ENCODE measurements around the gene ANKRD6. TPM values are rescaled to one million over a fixed set of nuclear protein-coding genes. Genes with fewer than 3 reads are reported as not detected.

ANKRD6 gene
- total and polyA plus RNA-seq, 2 donors (not counting 3 experiments of a cell fraction or from before 2014, with no cell fraction given), result 3.4 to 9.6 TPM

DNA sequence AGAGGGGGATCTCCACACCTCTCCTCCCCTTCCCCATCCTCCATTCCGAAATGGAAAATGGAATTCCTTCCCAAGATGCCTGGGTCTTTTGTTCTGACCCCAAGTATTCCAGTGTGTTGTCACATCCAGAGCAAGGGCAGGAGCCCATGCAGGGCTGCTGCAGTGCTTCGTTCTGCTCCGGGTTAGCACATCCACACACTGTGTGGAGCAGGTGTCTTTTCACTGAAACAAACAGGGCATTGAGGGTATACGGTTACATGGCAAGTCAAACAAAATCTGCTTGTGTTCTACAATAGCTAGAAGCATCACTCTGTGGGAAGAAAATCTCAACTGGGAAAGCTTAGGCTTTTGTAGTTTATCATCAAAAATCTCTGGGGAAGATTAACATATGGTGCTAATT lies 148.7 kb downstream of the ANKRD6 start:
- CTCF ChIA-PET, result no interaction called here

DNA sequence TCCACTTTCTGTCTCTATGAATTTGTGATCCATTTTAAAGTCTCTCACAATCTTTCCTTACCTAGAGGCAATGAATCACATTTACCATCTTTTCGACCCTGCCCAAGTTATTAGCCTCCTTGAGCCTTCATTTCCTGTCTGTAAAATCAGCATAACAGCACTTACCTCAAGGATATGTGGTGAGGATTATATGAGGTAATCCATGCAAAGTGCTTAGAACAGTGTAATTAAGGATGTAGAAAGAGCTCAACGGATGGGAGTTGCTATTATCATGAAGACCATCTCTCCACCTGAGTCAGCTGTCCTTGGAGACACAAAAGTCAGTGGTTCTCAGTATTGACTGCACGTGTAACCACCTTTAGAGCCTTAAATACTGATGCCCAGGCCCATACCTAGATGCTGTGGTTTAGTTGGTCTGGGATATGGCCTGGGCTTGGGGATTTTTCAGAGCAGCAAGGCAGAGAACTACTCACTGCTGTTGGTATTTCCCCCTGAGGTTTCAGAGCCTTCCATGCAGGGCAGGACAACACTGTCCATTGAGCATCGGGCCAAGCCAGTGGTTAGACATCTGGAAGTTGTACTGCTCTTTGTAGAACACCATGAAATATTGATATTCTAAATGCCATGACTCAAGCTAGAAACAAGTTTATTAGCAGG lies 149.8 kb downstream of the ANKRD6 start:
- dilution Hi-C loops (cut with MboI; ENCODE audit: extremely low pct_ligation_motif_present, low sequenced_read_pairs), result no loop called here

More for the DNA sequence above, 148.7 kb downstream of the ANKRD6 start:
- TF ChIP-seq, protein P1, sequence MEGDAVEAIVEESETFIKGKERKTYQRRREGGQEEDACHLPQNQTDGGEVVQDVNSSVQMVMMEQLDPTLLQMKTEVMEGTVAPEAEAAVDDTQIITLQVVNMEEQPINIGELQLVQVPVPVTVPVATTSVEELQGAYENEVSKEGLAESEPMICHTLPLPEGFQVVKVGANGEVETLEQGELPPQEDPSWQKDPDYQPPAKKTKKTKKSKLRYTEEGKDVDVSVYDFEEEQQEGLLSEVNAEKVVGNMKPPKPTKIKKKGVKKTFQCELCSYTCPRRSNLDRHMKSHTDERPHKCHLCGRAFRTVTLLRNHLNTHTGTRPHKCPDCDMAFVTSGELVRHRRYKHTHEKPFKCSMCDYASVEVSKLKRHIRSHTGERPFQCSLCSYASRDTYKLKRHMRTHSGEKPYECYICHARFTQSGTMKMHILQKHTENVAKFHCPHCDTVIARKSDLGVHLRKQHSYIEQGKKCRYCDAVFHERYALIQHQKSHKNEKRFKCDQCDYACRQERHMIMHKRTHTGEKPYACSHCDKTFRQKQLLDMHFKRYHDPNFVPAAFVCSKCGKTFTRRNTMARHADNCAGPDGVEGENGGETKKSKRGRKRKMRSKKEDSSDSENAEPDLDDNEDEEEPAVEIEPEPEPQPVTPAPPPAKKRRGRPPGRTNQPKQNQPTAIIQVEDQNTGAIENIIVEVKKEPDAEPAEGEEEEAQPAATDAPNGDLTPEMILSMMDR (IDR thresholded peaks at IDR 0.05; ENCODE audit: extremely low read depth in 1 of 2, insufficient read depth in 1 of 2, low read depth in 1 of 2, low read length in 2 of 2), result no peak
- TF ChIP-seq JUN (IDR thresholded peaks at IDR 0.05; ENCODE audit: borderline replicate concordance, insufficient read depth, insufficient read length, low read depth), result no peak
- no peak for TF ChIP-seq FOS (IDR thresholded peaks at IDR 0.05; ENCODE audit: borderline replicate concordance, insufficient read depth, low read length)
- TF ChIP-seq EZH2 (IDR thresholded peaks at IDR 0.05; ENCODE audit: borderline replicate concordance, low read depth, low read length, severe bottlenecking), result no peak
- H2AFZ ChIP-seq (ENCODE audit: low read depth, low read length), result no peak overlapping the region
- H3K9ac ChIP-seq (replicated peaks; ENCODE audit: extremely low read depth, insufficient read depth, low read length), result no peak overlapping the region
- H3K27ac ChIP-seq (ENCODE audit: insufficient read depth, low read depth, low read length), result no peak overlapping the region
- POLR2A ChIA-PET, result no interaction called here
- H3K9me3 ChIP-seq (replicated peaks; ENCODE audit: control insufficient read depth, insufficient read depth, low read length), result no peaks in the 10 kb centered on the region
- H3K36me3 ChIP-seq (ENCODE audit: control insufficient read depth in 2 of 2, extremely low read depth in 1 of 2, insufficient read depth in 2 of 2, low read length in 2 of 2), result no peaks in the 10 kb centered on the region
- H3K27me3 ChIP-seq (ENCODE audit: control insufficient read depth in 2 of 2, insufficient read depth in 2 of 2, low read length in 2 of 2), result no peaks in the 10 kb centered on the region
- DNase-seq (ENCODE audit: low read depth, low spot score) (no peak), FAIRE-seq (no peak)
- no peaks in the 10 kb centered on the region for H3K79me2 ChIP-seq (ENCODE audit: control insufficient read depth, insufficient read depth, low read length)
- BruUV-seq (replicated peaks), result no TSS peak
- H3K4me1 ChIP-seq (ENCODE audit: control insufficient read depth, extremely low read depth, insufficient read depth, low read length), result no peaks in the 10 kb centered on the region
- dilution Hi-C loops (cut with MboI; ENCODE audit: extremely low pct_ligation_motif_present, low sequenced_read_pairs), result no loop called here
- intact Hi-C loops (cut with micrococcal nuclease), result no loop called here
- no peak overlapping the region for H3K4me2 ChIP-seq (ENCODE audit: insufficient read depth, low read length)
- no peak overlapping the region for H3K4me3 ChIP-seq (replicated peaks in 1 of 3; ENCODE audit: insufficient read depth in 1 of 3, low read depth in 1 of 3, low read length in 3 of 3)
- H3K9me1 ChIP-seq (replicated peaks; ENCODE audit: control insufficient read depth, extremely low read depth, insufficient read depth, low read length), result no peaks in the 10 kb centered on the region
- H4K20me1 ChIP-seq (replicated peaks; ENCODE audit: control insufficient read depth, extremely low read depth, insufficient read depth, low read length), result no peaks in the 10 kb centered on the region

More for the DNA sequence above, 149.8 kb downstream of the ANKRD6 start:
- FAIRE-seq (no peak), DNase-seq (ENCODE audit: low read depth, low spot score) (no peak)
- Histone ChIP-seq H3K4me3 (replicated peaks in 1 of 3; ENCODE audit: insufficient read depth in 1 of 3, low read depth in 1 of 3, low read length in 3 of 3) (no peak overlapping the region), H3K4me1 (ENCODE audit: control insufficient read depth, extremely low read depth, insufficient read depth, low read length) (no peaks in the 10 kb centered on the region), H3K27ac (ENCODE audit: insufficient read depth, low read depth, low read length) (no peak overlapping the region), H3K9ac (replicated peaks; ENCODE audit: extremely low read depth, insufficient read depth, low read length) (no peak overlapping the region), H4K20me1 (replicated peaks; ENCODE audit: control insufficient read depth, extremely low read depth, insufficient read depth, low read length) (no peaks in the 10 kb centered on the region), H3K27me3 (ENCODE audit: control insufficient read depth in 2 of 2, insufficient read depth in 2 of 2, low read length in 2 of 2) (no peaks in the 10 kb centered on the region), H3K36me3 (ENCODE audit: control insufficient read depth in 2 of 2, extremely low read depth in 1 of 2, insufficient read depth in 2 of 2, low read length in 2 of 2) (no peaks in the 10 kb centered on the region), H3K9me1 (replicated peaks; ENCODE audit: control insufficient read depth, extremely low read depth, insufficient read depth, low read length) (no peaks in the 10 kb centered on the region), H3K9me3 (replicated peaks; ENCODE audit: control insufficient read depth, insufficient read depth, low read length) (no peaks in the 10 kb centered on the region), H3K79me2 (ENCODE audit: control insufficient read depth, insufficient read depth, low read length) (no peaks in the 10 kb centered on the region), H3K4me2 (ENCODE audit: insufficient read depth, low read length) (no peak overlapping the region), H2AFZ (ENCODE audit: low read depth, low read length) (no peak overlapping the region)
- intact Hi-C loops (cut with micrococcal nuclease), result no loop called here
- CTCF ChIA-PET, result no interaction called here
- POLR2A ChIA-PET, result no interaction called here
- BruUV-seq (replicated peaks), result no TSS peak
- no peak for TF ChIP-seq FOS (IDR thresholded peaks at IDR 0.05; ENCODE audit: borderline replicate concordance, insufficient read depth, low read length)
- TF ChIP-seq POLR2AphosphoS5 (IDR thresholded peaks at IDR 0.05; ENCODE audit: insufficient read depth, low read depth, low read length), result no peak
- no peak for TF ChIP-seq GATA2 (IDR thresholded peaks at IDR 0.05; ENCODE audit: insufficient read depth, insufficient read length, low read depth, low read length)
- TF ChIP-seq MYC (IDR thresholded peaks at IDR 0.05; ENCODE audit: low read depth, low read length), result no peak
- TF ChIP-seq, protein P1 (IDR thresholded peaks at IDR 0.05; ENCODE audit: extremely low read depth in 1 of 2, insufficient read depth in 1 of 2, low read depth in 1 of 2, low read length in 2 of 2), result no peak
- no peak for TF ChIP-seq EZH2 (IDR thresholded peaks at IDR 0.05; ENCODE audit: borderline replicate concordance, low read depth, low read length, severe bottlenecking)
